HepG2 (cell line): ENCODE data around the gene CSNK2B. TPM values are rescaled to one million over a fixed set of nuclear protein-coding genes. Genes with fewer than 3 reads are reported as not detected.

Source experiments
- ATAC-seq: fragments of 200-7000 bp; cut with Tn5 transposase; 3 replicates; pipeline ENCODE4 v1.9.1; 2020; ENCODE audit warnings: mild to moderate bottlenecking, moderate library complexity
- BruUV-seq: library from RNA; stranded (reverse); fragments of 400-500 nt; replicated peaks from 2 replicates; lab custom pipeline; 2021; lab: Mats Ljungman, UMichigan
- CTCF ChIA-PET: fragments of 300-600 bp; formaldehyde crosslinking; extraction: SDS; loops from one replicate; lab custom pipeline; 2021; ENCODE audit warnings: low total read pairs, inconsistent platforms, low intra/inter-chr PET ratio; lab: Yijun Ruan, JAX
- POLR2A ChIA-PET: fragments of 350-600 bp; sonication (Branson Sonifier 250); formaldehyde crosslinking; loops from one replicate; lab custom pipeline; 2020; ENCODE audit warnings: antibody characterized with exemption, inconsistent platforms; lab: Yijun Ruan, JAX
- DNase-seq: peaks from one replicate; pipeline ENCODE4 v3.0.0-alpha.2; 2015; ENCODE audit warnings: low spot score
- FAIRE-seq: peaks from 3 replicates; lab custom pipeline; 2011; peaks lifted over from hg19 to GRCh38; lab: Jason Lieb, UNC
- H2AFZ ChIP-seq: one replicate; pipeline ENCODE4 v1.6.1; 2011; ENCODE audit warnings: low read length, inconsistent platforms
- H3K27ac ChIP-seq: fragments of 300-600 bp; 3 replicates; pipeline ENCODE4 v1.8.0; 2011; ENCODE audit warnings: mixed run types, mild to moderate bottlenecking, mixed read lengths, low read length, inconsistent platforms; ENCODE audit not compliant: insufficient read depth; ENCODE audit errors: extremely low read length
- H3K27me3 ChIP-seq, 2 experiments: fragments of 200-600 bp in 1 of 2; 2 replicates in 1 of 2; 3 replicates in 1 of 2; pipeline versions ENCODE4 v1.6.0 to v1.8.0; 2011; ENCODE audit warnings: low read length in 2 of 2, mild to moderate bottlenecking in 2 of 2, moderate library complexity in 2 of 2, inconsistent platforms in 1 of 2; ENCODE audit not compliant: insufficient read depth in 2 of 2, control insufficient read depth in 1 of 2
- H3K36me3 ChIP-seq, 2 experiments: fragments of 200-600 bp in 1 of 2; replicated peaks in 1 of 2; 2 replicates in 1 of 2; 3 replicates in 1 of 2; pipeline versions ENCODE4 v1.5.1 to v1.8.0; 2011; ENCODE audit warnings: low read length in 2 of 2, inconsistent platforms in 1 of 2; ENCODE audit not compliant: insufficient read depth in 2 of 2, control insufficient read depth in 1 of 2
- H3K4me1 ChIP-seq: 2 replicates; pipeline ENCODE4 v1.5.1; 2012; ENCODE audit warnings: low read length, inconsistent platforms; ENCODE audit not compliant: insufficient read depth
- H3K4me2 ChIP-seq: 2 replicates; pipeline ENCODE4 v1.6.0; 2011; ENCODE audit warnings: low read depth, low read length, inconsistent platforms
- H3K4me3 ChIP-seq, 3 experiments: fragments of 200-600 bp in 1 of 3; sonication (generic), shearing (Covaris generic) in 1 of 3; replicated peaks in 1 of 3; 2 replicates each; pipeline ENCODE4 v1.5.1; 2011 to 2016; ENCODE audit warnings: low read length in 3 of 3, inconsistent platforms in 2 of 3, low read depth in 2 of 3, mild to moderate bottlenecking in 2 of 3, control low read depth in 1 of 3, mixed read lengths in 1 of 3; ENCODE audit not compliant: insufficient read depth in 1 of 3
- H3K79me2 ChIP-seq: one replicate; pipeline ENCODE4 v1.6.1; 2011; ENCODE audit warnings: low read length, inconsistent platforms; ENCODE audit not compliant: insufficient read depth
- H3K9ac ChIP-seq: 2 replicates; pipeline ENCODE4 v1.6.0; 2011; ENCODE audit warnings: mild to moderate bottlenecking, low read depth, low read length, inconsistent platforms; ENCODE audit not compliant: insufficient read depth
- H3K9me3 ChIP-seq: 2 replicates; pipeline ENCODE4 v1.5.1; 2012; ENCODE audit warnings: mild to moderate bottlenecking, low read length
- H4K20me1 ChIP-seq: 2 replicates; pipeline ENCODE4 v1.6.0; 2011; ENCODE audit warnings: inconsistent platforms, mild to moderate bottlenecking, low read length, moderate library complexity; ENCODE audit not compliant: insufficient read depth
- CHD4 ChIP-seq: fragments of 200-600 bp; sonication (generic); IDR thresholded peaks from 2 replicates; pipeline ENCODE4 v1.7.0; 2017; ENCODE audit warnings: mild to moderate bottlenecking, low read length, borderline replicate concordance
- MXD1 ChIP-seq: sonication (generic); formaldehyde crosslinking; IDR thresholded peaks from 2 replicates; pipeline ENCODE4 v1.4.0; 2020; ENCODE audit warnings: mild to moderate bottlenecking, missing genetic modification reagents
- NCOR1 ChIP-seq: fragments of 200-600 bp; sonication (generic); IDR thresholded peaks from 2 replicates; pipeline ENCODE4 v1.7.0; 2017; ENCODE audit warnings: antibody characterized with exemption, low read length, borderline replicate concordance
- POLR2G ChIP-seq: fragments of 200-400 bp; formaldehyde crosslinking; IDR thresholded peaks from 2 replicates; pipeline ENCODE4 v1.6.1; 2018; ENCODE audit warnings: mild to moderate bottlenecking, low read depth, low read length, moderate library complexity
- REL ChIP-seq: sonication (generic); formaldehyde crosslinking; conservative IDR thresholded peaks from 2 replicates; pipeline ENCODE4 v1.8.0; 2022; ENCODE audit warnings: mild to moderate bottlenecking, missing genetic modification reagents, moderate library complexity
- RXRA ChIP-seq: sonication (generic); formaldehyde crosslinking; IDR thresholded peaks from 2 replicates; pipeline ENCODE4 v1.5.1; 2020; ENCODE audit warnings: missing genetic modification reagents
- SMYD3 ChIP-seq: sonication (generic); formaldehyde crosslinking; IDR thresholded peaks from 2 replicates; pipeline ENCODE4 v1.8.1; 2023; ENCODE audit warnings: mild to moderate bottlenecking, missing genetic modification reagents
- ZBTB1 ChIP-seq: sonication (generic); formaldehyde crosslinking; IDR thresholded peaks from 2 replicates; pipeline ENCODE4 v1.4.0; 2020; ENCODE audit warnings: missing genetic modification reagents, borderline replicate concordance
- WGBS: methylation state at CpG from one replicate; pipeline ENCODE4 v1.1.6; 2017; ENCODE audit warnings: low lambda C conversion rate; 5-methylcytosine and 5-hydroxymethylcytosine counted together
- in situ Hi-C: cut with HindIII; loops from 2 replicates; pipeline ENCODE4 v1.10.0; 2017; ENCODE audit warnings: low pct_unique_long_range_greater_than_20kb; ENCODE audit not compliant: extremely low pct_ligation_motif_present
- intact Hi-C: fragments of 100-400 bp; cut with micrococcal nuclease; formaldehyde crosslinking; loops from one replicate; pipeline ENCODE4 v1.10.0; 2022; ENCODE audit not compliant: unreplicated experiment
- polyA plus RNA-seq, 8 experiments: library from polyadenylated mRNA; depleted of rRNA in 3 of 8; stranded (reverse) in 7 of 8; unstranded in 1 of 8; fragments of >200 nt; fragmentation: Illumina TruSeq in 4 of 8; extraction: Trizol in 4 of 8; gene quantifications; 2 replicates each; pipeline versions ENCODE4 v1.2.1 to v1.2.3, GENCODE V29; 2011 to 2016; ENCODE audit warnings: low read depth in 4 of 8, missing spikeins in 1 of 8, mixed read lengths in 1 of 8; ENCODE audit not compliant: insufficient read depth in 1 of 8
- total RNA-seq, 5 experiments: library from RNA; depleted of rRNA; stranded (reverse); fragments of >200 nt; fragmentation: Illumina TruSeq; extraction: Trizol; gene quantifications; 2 replicates each; pipeline ENCODE4 v1.2.3, GENCODE V29; 2016; ENCODE audit warnings: low read depth in 1 of 5

Gene CSNK2B
- total and polyA plus RNA-seq, 2 of the 13 experiments (the other 11 are each of a cell fraction or from before 2014, with no cell fraction given): 111 to 296 TPM

GRCh38 chr6:31622684-31623091 lies 43.2 kb upstream of the CSNK2B start:
- ATAC-seq (no peak), DNase-seq (no peak), FAIRE-seq (no peak)
- Histone ChIP-seq H3K27me3 (no peaks in the 10 kb centered on the region; a peak in 1 of 5 replicates), H3K36me3 (peaks cover 41 to 52% of the 10 kb centered on the region in 2 experiments), H4K20me1 (peaks cover 11% of the 10 kb centered on the region; the same call in 1 of the 2 replicates), H3K9me3 (no peaks in the 10 kb centered on the region), H2AFZ (no peak overlapping the region), H3K79me2 (peaks cover 37% of the 10 kb centered on the region), H3K9ac (peak overlapping the region; percentile 97; the same call in 1 of the 2 replicates), H3K4me2 (peak overlapping the region; percentile 98), H3K4me1 (peaks cover 21% of the 10 kb centered on the region), H3K27ac (no peak overlapping the region), H3K4me3 (peak overlapping the region in 1 of 3 experiments; percentile 100; a peak in 1 of 6 replicates)
- TF ChIP-seq CHD4 (no peak), ZBTB1 (CRISPR knock-in tag) (no peak), POLR2G (peak; percentile 27; the same call in 1 of the 2 replicates), RXRA (CRISPR knock-in tag) (no peak), SMYD3 (0 out of 2 replicates have a peak, but pooled peaks have one; percentile 53), MXD1 (CRISPR knock-in tag) (0 out of 2 replicates have a peak, but pooled peaks have one; percentile 10), NCOR1 (no peak), REL (no peak)
- ChIA-PET POLR2A (interaction anchor here (0.5 to 4.8 kb wide), 6 partner anchors 22 to 81 kb away, joined by 3 to 78 read pairs (median 22); partner anchors contain the start of genes APOM, BAG6, DDX39B and GPANK1), CTCF (no interaction called here)
- intact Hi-C loops (loop anchor here (5.0 kb wide), 1 partner anchor 45 kb away; the partner anchor contains the start of genes CSNK2B and LY6G5B), in situ Hi-C loops (no loop called here)
- WGBS: 92% methylated on average over 10 of the region's 10 CpGs
- no TSS peak for BruUV-seq
